HL-60 (cell line): ENCODE data around the gene GSDMA.
A peak's percentile ranks its signal among the peaks of the same experiment; 100 is the strongest.

Source experiments
- DNase-seq, 2 experiments: peaks; one replicate each; pipeline ENCODE4 v3.0.0-alpha.2; 2010 to 2020; ENCODE audit warnings: low read depth in 1 of 2, low spot score in 1 of 2
- H3K27ac ChIP-seq: fragments of 250-450 bp; sonication (Bioruptor Pico); replicated peaks from 2 replicates; pipeline ENCODE4 v1.5.1; 2020; ENCODE audit warnings: mild to moderate bottlenecking, moderate library complexity
- H3K27me3 ChIP-seq: fragments of 250-450 bp; sonication (Bioruptor Pico); 2 replicates; pipeline ENCODE4 v1.5.1; 2021; ENCODE audit warnings: mild to moderate bottlenecking, moderate library complexity; ENCODE audit not compliant: insufficient read depth, poor library complexity, severe bottlenecking
- H3K4me3 ChIP-seq: replicated peaks from 2 replicates; pipeline ENCODE4 v1.5.1; 2011; ENCODE audit warnings: mild to moderate bottlenecking, control low read depth, low read length; ENCODE audit not compliant: insufficient read depth
- GABPA ChIP-seq: IDR thresholded peaks from 2 replicates; pipeline ENCODE4 v1.6.1; 2012; ENCODE audit warnings: low read depth
- POLR2AphosphoS5 ChIP-seq: IDR thresholded peaks from 2 replicates; pipeline ENCODE4 v1.6.1; 2012; ENCODE audit warnings: low read depth
- SPI1 ChIP-seq: IDR thresholded peaks from 2 replicates; pipeline ENCODE4 v1.6.1; 2012; ENCODE audit warnings: low read depth, mild to moderate bottlenecking, borderline replicate concordance
- TF ChIP-seq, protein P1 (sequence below): IDR thresholded peaks from 2 replicates; pipeline ENCODE4 v1.6.1; 2012; ENCODE audit warnings: low read depth; ENCODE audit not compliant: insufficient replicate concordance
- TF ChIP-seq, protein P2 (sequence below): IDR thresholded peaks from one replicate; pipeline ENCODE4 v1.5.1; 2011; ENCODE audit warnings: low read length, control low read depth, inconsistent platforms; ENCODE audit not compliant: insufficient read depth

Gene GSDMA

DNA sequence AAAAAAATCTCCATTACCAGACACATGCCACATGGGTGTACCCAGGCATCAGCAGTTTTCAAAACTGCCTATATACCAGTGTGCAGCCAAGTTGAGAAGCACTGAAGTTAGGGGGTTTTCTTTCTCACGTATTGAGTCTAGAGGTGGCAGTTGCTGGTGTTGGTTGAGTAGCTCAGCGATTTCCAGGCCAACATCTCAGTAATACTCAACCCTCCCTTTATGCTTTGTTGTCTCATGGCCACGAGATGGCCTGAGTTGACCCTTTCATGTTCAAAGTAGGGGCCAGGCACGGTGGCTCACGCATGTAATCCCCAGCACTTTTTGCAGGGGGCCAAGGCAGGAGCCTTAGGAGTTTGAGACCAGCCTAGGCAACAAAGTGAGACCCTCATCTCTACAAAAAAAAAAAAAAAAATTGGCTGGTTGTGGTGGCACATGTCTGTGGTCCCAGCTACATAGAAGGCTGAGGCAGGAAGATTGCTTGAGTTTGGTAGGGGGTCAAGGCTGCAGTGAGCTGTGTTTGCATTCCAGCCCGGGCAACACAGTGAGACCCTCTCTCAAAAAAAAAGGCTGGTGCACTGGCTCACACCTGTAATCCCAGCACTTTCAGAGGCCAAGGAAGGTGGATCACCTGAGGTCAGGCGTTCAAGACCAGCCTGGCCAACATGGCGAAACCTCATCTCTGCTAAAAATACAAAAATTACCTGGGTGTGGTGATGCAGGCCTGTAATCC is 24.5 kb upstream of the GSDMA start:
- H3K4me3 ChIP-seq, result no peak overlapping the region
- H3K27ac ChIP-seq, result no peak overlapping the region
- DNase-seq, result no peak
- no peaks in the 10 kb centered on the region for H3K27me3 ChIP-seq
- no peak for TF ChIP-seq SPI1
- TF ChIP-seq POLR2AphosphoS5, result no peak
- TF ChIP-seq, protein P1, sequence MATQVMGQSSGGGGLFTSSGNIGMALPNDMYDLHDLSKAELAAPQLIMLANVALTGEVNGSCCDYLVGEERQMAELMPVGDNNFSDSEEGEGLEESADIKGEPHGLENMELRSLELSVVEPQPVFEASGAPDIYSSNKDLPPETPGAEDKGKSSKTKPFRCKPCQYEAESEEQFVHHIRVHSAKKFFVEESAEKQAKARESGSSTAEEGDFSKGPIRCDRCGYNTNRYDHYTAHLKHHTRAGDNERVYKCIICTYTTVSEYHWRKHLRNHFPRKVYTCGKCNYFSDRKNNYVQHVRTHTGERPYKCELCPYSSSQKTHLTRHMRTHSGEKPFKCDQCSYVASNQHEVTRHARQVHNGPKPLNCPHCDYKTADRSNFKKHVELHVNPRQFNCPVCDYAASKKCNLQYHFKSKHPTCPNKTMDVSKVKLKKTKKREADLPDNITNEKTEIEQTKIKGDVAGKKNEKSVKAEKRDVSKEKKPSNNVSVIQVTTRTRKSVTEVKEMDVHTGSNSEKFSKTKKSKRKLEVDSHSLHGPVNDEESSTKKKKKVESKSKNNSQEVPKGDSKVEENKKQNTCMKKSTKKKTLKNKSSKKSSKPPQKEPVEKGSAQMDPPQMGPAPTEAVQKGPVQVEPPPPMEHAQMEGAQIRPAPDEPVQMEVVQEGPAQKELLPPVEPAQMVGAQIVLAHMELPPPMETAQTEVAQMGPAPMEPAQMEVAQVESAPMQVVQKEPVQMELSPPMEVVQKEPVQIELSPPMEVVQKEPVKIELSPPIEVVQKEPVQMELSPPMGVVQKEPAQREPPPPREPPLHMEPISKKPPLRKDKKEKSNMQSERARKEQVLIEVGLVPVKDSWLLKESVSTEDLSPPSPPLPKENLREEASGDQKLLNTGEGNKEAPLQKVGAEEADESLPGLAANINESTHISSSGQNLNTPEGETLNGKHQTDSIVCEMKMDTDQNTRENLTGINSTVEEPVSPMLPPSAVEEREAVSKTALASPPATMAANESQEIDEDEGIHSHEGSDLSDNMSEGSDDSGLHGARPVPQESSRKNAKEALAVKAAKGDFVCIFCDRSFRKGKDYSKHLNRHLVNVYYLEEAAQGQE, result no peak
- TF ChIP-seq, protein P2, sequence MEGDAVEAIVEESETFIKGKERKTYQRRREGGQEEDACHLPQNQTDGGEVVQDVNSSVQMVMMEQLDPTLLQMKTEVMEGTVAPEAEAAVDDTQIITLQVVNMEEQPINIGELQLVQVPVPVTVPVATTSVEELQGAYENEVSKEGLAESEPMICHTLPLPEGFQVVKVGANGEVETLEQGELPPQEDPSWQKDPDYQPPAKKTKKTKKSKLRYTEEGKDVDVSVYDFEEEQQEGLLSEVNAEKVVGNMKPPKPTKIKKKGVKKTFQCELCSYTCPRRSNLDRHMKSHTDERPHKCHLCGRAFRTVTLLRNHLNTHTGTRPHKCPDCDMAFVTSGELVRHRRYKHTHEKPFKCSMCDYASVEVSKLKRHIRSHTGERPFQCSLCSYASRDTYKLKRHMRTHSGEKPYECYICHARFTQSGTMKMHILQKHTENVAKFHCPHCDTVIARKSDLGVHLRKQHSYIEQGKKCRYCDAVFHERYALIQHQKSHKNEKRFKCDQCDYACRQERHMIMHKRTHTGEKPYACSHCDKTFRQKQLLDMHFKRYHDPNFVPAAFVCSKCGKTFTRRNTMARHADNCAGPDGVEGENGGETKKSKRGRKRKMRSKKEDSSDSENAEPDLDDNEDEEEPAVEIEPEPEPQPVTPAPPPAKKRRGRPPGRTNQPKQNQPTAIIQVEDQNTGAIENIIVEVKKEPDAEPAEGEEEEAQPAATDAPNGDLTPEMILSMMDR, result no peak
- TF ChIP-seq GABPA, result no peak

GRCh38 chr17:39939106-39939505 is 23.7 kb upstream of the GSDMA start:
- Histone ChIP-seq H3K27me3 (no peaks in the 10 kb centered on the region), H3K27ac (no peak overlapping the region), H3K4me3 (no peak overlapping the region)
- TF ChIP-seq POLR2AphosphoS5, result no peak
- TF ChIP-seq, protein P1, result no peak
- TF ChIP-seq SPI1, result no peak
- TF ChIP-seq, protein P2, result no peak
- TF ChIP-seq GABPA, result no peak
- DNase-seq, result no peak

GRCh38 chr17:39939588-39940419 is 23.0 kb upstream of the GSDMA start:
- TF ChIP-seq, protein P1, result no peak
- TF ChIP-seq, protein P2, result peak; percentile 50
- no peak overlapping the region for H3K27ac ChIP-seq

More at GRCh38 chr17:39939588-39940419, 23.0 kb upstream of the GSDMA start:
- DNase-seq, result peak in 1 of 2 experiments; percentile 53
- Histone ChIP-seq H3K27me3 (no peaks in the 10 kb centered on the region), H3K4me3 (no peak overlapping the region)
